ENCODE measurements around the gene NUP42. TPM values are rescaled to one million over a fixed set of nuclear protein-coding genes. Genes with fewer than 3 reads are reported as not detected.

The NUP42 gene
- total RNA-seq: 56.9 TPM

DNA sequence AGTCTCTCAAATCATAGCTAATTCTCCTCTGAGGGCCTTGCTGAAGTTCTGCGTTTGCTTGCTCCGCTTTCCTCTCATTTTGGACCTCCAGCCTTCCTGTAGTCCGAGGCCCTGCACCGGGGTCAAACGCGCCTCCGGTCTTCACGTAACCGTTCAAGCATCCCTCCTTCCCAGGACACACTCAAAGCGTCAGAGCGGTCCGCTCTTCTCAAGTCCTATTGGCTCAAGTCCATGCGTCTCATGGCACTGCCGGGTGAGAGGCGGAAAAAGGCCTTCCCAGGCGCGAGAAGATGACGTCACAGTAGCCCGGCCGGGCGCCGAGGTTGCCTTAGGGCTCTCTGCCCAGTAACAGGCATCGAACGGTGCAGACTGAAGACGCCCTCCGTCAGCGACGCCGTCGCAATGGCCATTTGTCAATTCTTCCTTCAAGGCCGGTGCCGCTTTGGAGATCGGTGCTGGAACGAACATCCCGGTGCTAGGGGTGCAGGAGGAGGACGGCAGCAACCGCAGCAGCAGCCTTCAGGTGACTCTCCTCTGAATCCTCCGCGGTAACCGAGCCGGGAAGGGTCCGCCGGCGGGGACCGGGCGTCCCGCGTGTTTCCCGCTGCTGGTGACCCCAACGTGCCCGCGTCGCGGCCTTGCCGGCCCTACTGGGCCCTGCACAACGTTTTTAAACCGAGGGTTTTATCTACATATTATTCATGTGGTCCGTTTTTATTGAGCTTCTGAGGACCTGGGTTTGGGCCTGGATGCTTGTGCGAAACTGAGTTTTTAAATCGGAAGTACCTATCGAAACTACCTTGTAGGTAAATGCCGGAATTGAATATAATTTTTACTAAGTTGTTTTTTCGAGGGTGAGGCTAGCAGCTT, at the start of gene NUP42:
NUP42 (plus strand) TSS at position 365 of the 870 bp plus-strand sequence; CDS start at position 403, 38 bp downstream.

GRCh38 chr7:23246555-23246954, 64.7 kb downstream of the NUP42 start, which contains the start of gene GPNMB:
Gene GPNMB (plus strand): TSS chr7:23246775. CDS start chr7:23246858, 83 bp downstream.

Other genes with a start within 250 kb of the NUP42 start
- 21.7 TPM for gene HYCC1, start 167.9 kb upstream of the NUP42 start, total RNA-seq
- gene KLHL7, start 76.3 kb upstream of the NUP42 start, total RNA-seq: 52.7 TPM
- 31.2 TPM for gene GPNMB, start 64.7 kb downstream of the NUP42 start, total RNA-seq
- 74.7 TPM for gene MALSU1, start 117.3 kb downstream of the NUP42 start, total RNA-seq

Measured in metanephros (tissue), 1 donor.